Neural crest cell (in vitro differentiated cells): ENCODE results near the gene DIP2C. TPM values are rescaled to one million over a fixed set of nuclear protein-coding genes. Genes with fewer than 3 reads are reported as not detected.

Experiments
- DNase-seq: peaks from one replicate; pipeline ENCODE4 v3.0.0; 2021; ENCODE audit warnings: low read depth, mixed read lengths, low spot score
- H3K27ac Mint-ChIP-seq: one replicate; pipeline ENCODE4 v1.8.0; 2021; ENCODE audit warnings: mild to moderate bottlenecking, mixed read lengths; ENCODE audit not compliant: unreplicated experiment
- H3K27me3 Mint-ChIP-seq: 2 replicates; pipeline ENCODE4 v1.8.0; 2021; ENCODE audit warnings: low read depth, mild to moderate bottlenecking, mixed read lengths
- H3K36me3 Mint-ChIP-seq: 2 replicates; pipeline ENCODE4 v1.8.0; 2021; ENCODE audit warnings: low read depth, mild to moderate bottlenecking, mixed read lengths
- H3K4me1 Mint-ChIP-seq: 2 replicates; pipeline ENCODE4 v1.8.0; 2021; ENCODE audit warnings: mixed read lengths
- H3K4me3 Mint-ChIP-seq: one replicate; pipeline ENCODE4 v1.8.0; 2021; ENCODE audit warnings: mild to moderate bottlenecking, mixed read lengths
- H3K9me3 Mint-ChIP-seq: 2 replicates; pipeline ENCODE4 v1.8.0; 2021; ENCODE audit warnings: mixed read lengths
- CTCF ChIP-seq: fragments of 200-600 bp; sonication (generic); conservative IDR thresholded peaks from 2 replicates; pipeline ENCODE4 v1.5.0; 2021; ENCODE audit warnings: antibody characterized with exemption, mild to moderate bottlenecking
- long read RNA-seq: library from polyadenylated mRNA; unstranded; transcript quantifications from one replicate; pipeline ENCODE4 v2.0.0, GENCODE V29; 2020
- total RNA-seq: library from RNA; stranded (reverse); gene quantifications from 2 replicates; pipeline ENCODE4 v1.2.1, GENCODE V29; 2021

DIP2C gene
- total RNA-seq, result 21.7 and 22.7 TPM in 2 replicates
- long read RNA-seq, partial matches to known transcripts, result 5 of 13 reads
- long read RNA-seq, other reads (novel, unspliced or antisense), result 8 of 13 reads

GRCh38 chr10:689452-690371, at the start of gene DIP2C:
DIP2C (minus strand) TSS chr10:689668; CDS start chr10:689578, 90 bp downstream.
- peak; percentile 63 for DNase-seq
- H3K4me3 Mint-ChIP-seq, result peak within 1 kb of the TSS; percentile 93
- peaks cover 16% of the 10 kb centered on the region for H3K27me3 Mint-ChIP-seq
- H3K4me1 Mint-ChIP-seq, result peaks cover 44% of the 10 kb centered on the region
- H3K36me3 Mint-ChIP-seq, result no peaks in the 10 kb centered on the region
- H3K9me3 Mint-ChIP-seq, result no peaks in the 10 kb centered on the region
- no peak for TF ChIP-seq CTCF
- peak within 1 kb of the TSS; percentile 57 for H3K27ac Mint-ChIP-seq

GRCh38 chr10:734481-734880, 45.0 kb upstream of the DIP2C start:
- H3K27ac Mint-ChIP-seq, result no peak overlapping the region
- H3K4me1 Mint-ChIP-seq, result no peaks in the 10 kb centered on the region
- peaks cover 35% of the 10 kb centered on the region for H3K27me3 Mint-ChIP-seq
- DNase-seq, result no peak
- peaks cover 6% of the 10 kb centered on the region for H3K36me3 Mint-ChIP-seq
- TF ChIP-seq CTCF, result no peak
- H3K9me3 Mint-ChIP-seq, result peaks cover 8% of the 10 kb centered on the region
- H3K4me3 Mint-ChIP-seq, result no peak overlapping the region

GRCh38 chr10:733086-733485, 43.6 kb upstream of the DIP2C start:
- Mint-ChIP-seq H3K9me3 (peaks cover 8% of the 10 kb centered on the region), H3K4me3 (no peak overlapping the region), H3K4me1 (no peaks in the 10 kb centered on the region), H3K27me3 (peaks cover 35% of the 10 kb centered on the region), H3K36me3 (peaks cover 6% of the 10 kb centered on the region), H3K27ac (no peak overlapping the region)
- no peak for DNase-seq
- TF ChIP-seq CTCF, result no peak

- no peak for DNase-seq
- peaks cover 2% of the 10 kb centered on the region for H3K36me3 Mint-ChIP-seq
- H3K9me3 Mint-ChIP-seq, result peaks cover 8% of the 10 kb centered on the region
- no peaks in the 10 kb centered on the region for H3K4me1 Mint-ChIP-seq
- no peak overlapping the region for H3K4me3 Mint-ChIP-seq
- peaks cover 27% of the 10 kb centered on the region for H3K27me3 Mint-ChIP-seq
- no peak overlapping the region for H3K27ac Mint-ChIP-seq
- no peak for TF ChIP-seq CTCF
These were observed 39.7 kb upstream of the DIP2C start for GRCh38 chr10:729213-729612.

- H3K4me3 Mint-ChIP-seq, result no peak overlapping the region
- no peaks in the 10 kb centered on the region for H3K36me3 Mint-ChIP-seq
- DNase-seq, result no peak
- no peak for TF ChIP-seq CTCF
- H3K27me3 Mint-ChIP-seq, result peaks cover 21% of the 10 kb centered on the region
- H3K9me3 Mint-ChIP-seq, result peaks cover 3% of the 10 kb centered on the region
- H3K27ac Mint-ChIP-seq, result no peak overlapping the region
- no peaks in the 10 kb centered on the region for H3K4me1 Mint-ChIP-seq
These were observed 39.1 kb upstream of the DIP2C start for GRCh38 chr10:728603-729002.
